HUES48 (cell line): ENCODE results near the gene PRKCE.
"Not testable (repeated sequence)": the region's sequence is repeated elsewhere in the genome, so short reads cannot be mapped to it uniquely, and the experiment has no call there.

Experiments
- H3K27ac ChIP-seq: one replicate; pipeline ENCODE4 v1.7.0; 2013; ENCODE audit warnings: low read depth, low read length, inconsistent platforms
- H3K27me3 ChIP-seq: 2 replicates; pipeline ENCODE4 v1.6.1; 2013; ENCODE audit warnings: mild to moderate bottlenecking, low read length; ENCODE audit not compliant: control insufficient read depth, insufficient read depth
- H3K36me3 ChIP-seq: 2 replicates; pipeline ENCODE4 v1.6.1; 2013; ENCODE audit warnings: low read length; ENCODE audit not compliant: control insufficient read depth, insufficient read depth
- H3K4me1 ChIP-seq: 2 replicates; pipeline ENCODE4 v1.6.1; 2013; ENCODE audit warnings: mild to moderate bottlenecking, low read length; ENCODE audit not compliant: control insufficient read depth, insufficient read depth
- H3K4me3 ChIP-seq: 2 replicates; pipeline ENCODE4 v1.5.1; 2013; ENCODE audit warnings: mild to moderate bottlenecking, low read depth, low read length
- H3K9ac ChIP-seq: 2 replicates; pipeline ENCODE4 v1.6.1; 2013; ENCODE audit warnings: mild to moderate bottlenecking, low read depth, low read length, moderate library complexity
- H3K9me3 ChIP-seq: 2 replicates; pipeline ENCODE4 v1.6.1; 2013; ENCODE audit warnings: low read length; ENCODE audit not compliant: control insufficient read depth, insufficient read depth

The PRKCE gene

GRCh38 chr2:45882707-45883602 is 231.5 kb downstream of the PRKCE start:
- no peak overlapping the region for H3K9ac ChIP-seq
- no peaks in the 10 kb centered on the region for H3K36me3 ChIP-seq
- no peaks in the 10 kb centered on the region for H3K27me3 ChIP-seq
- no peaks in the 10 kb centered on the region; the same call in 1 of the 2 replicates for H3K9me3 ChIP-seq
- no peak overlapping the region for H3K27ac ChIP-seq
- H3K4me1 ChIP-seq = peaks cover under 1% of the 10 kb centered on the region; the same call in 1 of the 2 replicates
- H3K4me3 ChIP-seq = no peak overlapping the region

DNA sequence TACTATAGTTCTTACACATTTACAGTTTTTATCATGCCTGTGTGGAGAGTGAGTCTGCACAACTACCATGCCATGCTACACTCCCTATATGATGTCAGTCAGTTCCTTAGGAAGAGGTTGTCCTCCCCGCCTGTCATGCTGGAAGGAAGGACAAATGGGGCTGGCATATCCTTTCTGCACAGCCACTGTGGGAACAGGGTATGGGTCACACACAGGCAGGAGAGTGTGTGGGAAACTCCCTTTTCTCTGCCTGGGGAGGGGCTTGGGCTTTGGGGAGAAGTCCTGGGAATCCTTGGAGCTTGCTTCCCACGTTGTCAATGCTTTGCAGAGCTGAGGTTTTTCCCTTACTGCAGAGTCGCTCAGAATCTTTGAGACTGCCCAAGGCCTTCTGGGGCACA is 232.1 kb downstream of the PRKCE start:
- Histone ChIP-seq H3K4me3 (no peak overlapping the region), H3K9ac (no peak overlapping the region), H3K27ac (no peak overlapping the region), H3K4me1 (peaks cover 4% of the 10 kb centered on the region; the same call in 1 of the 2 replicates), H3K36me3 (no peaks in the 10 kb centered on the region), H3K9me3 (no peaks in the 10 kb centered on the region), H3K27me3 (no peaks in the 10 kb centered on the region)

GRCh38 chr2:45884126-45884525 is 232.7 kb downstream of the PRKCE start:
- H3K9me3 ChIP-seq = no peaks in the 10 kb centered on the region
- H3K9ac ChIP-seq = no peak overlapping the region
- H3K4me3 ChIP-seq = no peak overlapping the region
- H3K36me3 ChIP-seq = no peaks in the 10 kb centered on the region
- H3K27ac ChIP-seq = no peak overlapping the region
- no peaks in the 10 kb centered on the region for H3K27me3 ChIP-seq
- H3K4me1 ChIP-seq = peaks cover 4% of the 10 kb centered on the region; the same call in 1 of the 2 replicates

DNA sequence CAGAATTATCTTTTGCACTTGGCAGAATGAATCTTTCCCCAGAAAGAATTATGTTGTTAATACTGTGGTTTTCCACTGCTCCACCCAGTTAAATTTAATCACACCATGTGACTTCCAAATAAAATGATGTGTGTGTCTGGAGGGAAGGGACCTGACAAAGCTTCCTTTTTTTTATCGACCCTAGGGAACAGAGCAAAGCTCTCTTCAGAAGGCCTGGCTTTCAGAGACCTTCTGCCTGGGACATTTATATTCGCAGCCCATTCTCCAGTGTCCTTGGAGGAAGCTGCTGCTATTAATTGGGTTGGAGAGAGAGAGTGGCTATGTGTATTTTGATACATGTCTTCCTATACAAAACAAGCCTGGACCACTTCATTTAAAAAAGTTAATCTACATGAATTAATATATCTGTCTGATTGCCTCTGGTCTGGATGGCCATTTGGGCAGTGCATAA is 233.7 kb downstream of the PRKCE start:
- Histone ChIP-seq H3K9ac (no peak overlapping the region), H3K4me1 (peaks cover 4% of the 10 kb centered on the region; the same call in 1 of the 2 replicates)

DNA sequence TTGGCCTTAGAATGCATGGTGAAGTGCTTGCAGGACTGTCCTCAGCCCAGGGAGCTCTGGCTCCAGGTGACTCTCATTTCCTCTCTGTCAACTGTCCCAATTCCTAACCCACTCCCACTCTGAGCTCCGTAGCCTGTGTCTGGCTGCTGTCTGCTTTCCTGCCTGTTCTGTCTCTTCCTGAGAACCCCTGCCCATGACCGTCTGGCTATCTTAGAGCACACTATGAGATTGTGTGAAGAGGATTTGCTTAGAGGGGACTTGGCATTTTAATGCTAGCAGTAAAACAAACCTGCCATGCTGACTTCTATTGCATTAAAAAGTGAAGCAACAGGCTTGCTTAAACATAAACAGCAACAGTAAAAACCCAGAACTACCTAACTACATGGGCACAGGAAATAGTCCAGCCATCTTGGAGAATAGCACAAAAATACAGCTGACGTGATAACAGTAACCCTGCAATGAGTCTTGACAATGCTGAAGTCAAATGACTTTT is 234.7 kb downstream of the PRKCE start:
- Histone ChIP-seq H3K9ac (no peak overlapping the region), H3K27me3 (no peaks in the 10 kb centered on the region), H3K27ac (no peak overlapping the region), H3K4me1 (peaks cover 4% of the 10 kb centered on the region; the same call in 1 of the 2 replicates), H3K9me3 (no peaks in the 10 kb centered on the region), H3K4me3 (no peak overlapping the region), H3K36me3 (no peaks in the 10 kb centered on the region)

More for the DNA sequence above, 233.7 kb downstream of the PRKCE start:
- H3K4me3 ChIP-seq = no peak overlapping the region
- no peaks in the 10 kb centered on the region for H3K9me3 ChIP-seq
- no peaks in the 10 kb centered on the region for H3K27me3 ChIP-seq
- no peaks in the 10 kb centered on the region for H3K36me3 ChIP-seq
- H3K27ac ChIP-seq = no peak overlapping the region

DNA sequence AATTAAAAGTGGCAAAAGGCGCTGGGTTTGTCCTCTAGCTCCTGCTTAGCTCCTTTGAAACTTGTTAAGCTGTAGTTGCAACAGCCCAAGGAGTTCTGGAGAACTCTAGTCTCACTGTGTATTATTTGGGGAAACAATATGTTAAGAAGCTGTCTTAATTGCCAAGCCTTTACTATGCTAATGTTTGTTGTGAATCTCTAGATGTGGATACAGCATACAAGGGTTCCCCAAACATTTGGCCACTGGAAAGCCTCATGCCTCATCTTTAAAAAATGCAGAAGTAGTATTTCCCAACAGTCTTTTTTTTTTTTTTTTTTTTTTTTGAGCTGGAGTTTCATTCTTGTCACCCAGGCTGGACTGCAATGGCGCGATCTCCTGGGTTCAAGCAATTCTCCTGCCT is 236.7 kb downstream of the PRKCE start:
- Histone ChIP-seq H3K9ac (no peak overlapping the region), H3K36me3 (no peaks in the 10 kb centered on the region), H3K4me3 (no peak overlapping the region), H3K27me3 (no peaks in the 10 kb centered on the region), H3K27ac (no peak overlapping the region), H3K4me1 (peaks cover 4% of the 10 kb centered on the region; the same call in 1 of the 2 replicates), H3K9me3 (no peaks in the 10 kb centered on the region)

DNA sequence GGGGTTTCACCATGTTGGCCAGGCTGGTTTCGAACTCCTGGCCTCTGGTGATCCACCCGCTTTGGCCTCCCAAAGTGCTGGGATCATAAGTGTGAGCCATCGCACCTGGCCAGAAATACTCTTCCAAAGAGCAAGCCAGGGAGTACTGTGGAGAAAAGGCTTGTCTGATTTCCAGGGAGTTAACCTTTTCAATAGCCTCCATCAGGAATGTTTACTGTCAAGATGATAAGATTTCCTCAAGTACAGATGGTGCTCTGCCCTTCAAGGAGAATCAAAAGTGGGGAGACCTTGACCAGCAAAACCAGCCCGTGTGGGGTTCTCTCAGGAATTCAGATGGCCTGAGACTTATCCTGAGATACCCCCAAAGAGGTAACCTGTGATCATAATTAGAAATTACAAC is 237.2 kb downstream of the PRKCE start:
- H3K4me1 ChIP-seq = peaks cover 4% of the 10 kb centered on the region; the same call in 1 of the 2 replicates
- no peak overlapping the region for H3K27ac ChIP-seq
- no peaks in the 10 kb centered on the region for H3K9me3 ChIP-seq
- H3K36me3 ChIP-seq = no peaks in the 10 kb centered on the region
- H3K4me3 ChIP-seq = no peak overlapping the region
- H3K27me3 ChIP-seq = no peaks in the 10 kb centered on the region
- no peak overlapping the region for H3K9ac ChIP-seq

DNA sequence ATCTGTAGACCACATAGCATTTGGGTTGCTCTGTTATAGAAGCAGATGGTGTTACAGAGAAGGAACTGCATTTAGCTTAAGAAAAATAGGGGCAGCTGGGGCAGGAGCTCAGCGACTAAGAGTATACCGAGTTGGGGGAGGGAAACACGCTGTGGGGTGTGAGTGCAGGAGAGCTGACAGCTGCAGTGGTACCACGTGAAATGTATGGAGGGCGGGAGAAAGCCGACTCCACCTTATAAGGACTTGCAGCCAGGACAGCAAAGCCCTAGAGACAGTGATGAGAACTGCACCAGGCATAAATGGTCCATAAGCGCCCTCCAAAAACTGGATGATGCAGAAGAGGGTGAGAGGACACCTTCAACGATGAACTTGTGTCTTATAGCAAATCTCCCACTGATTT is 237.6 kb downstream of the PRKCE start:
- Histone ChIP-seq H3K4me3 (no peak overlapping the region), H3K27me3 (no peaks in the 10 kb centered on the region), H3K36me3 (no peaks in the 10 kb centered on the region), H3K4me1 (peaks cover 4% of the 10 kb centered on the region; the same call in 1 of the 2 replicates), H3K27ac (no peak overlapping the region), H3K9me3 (no peaks in the 10 kb centered on the region), H3K9ac (no peak overlapping the region)

DNA sequence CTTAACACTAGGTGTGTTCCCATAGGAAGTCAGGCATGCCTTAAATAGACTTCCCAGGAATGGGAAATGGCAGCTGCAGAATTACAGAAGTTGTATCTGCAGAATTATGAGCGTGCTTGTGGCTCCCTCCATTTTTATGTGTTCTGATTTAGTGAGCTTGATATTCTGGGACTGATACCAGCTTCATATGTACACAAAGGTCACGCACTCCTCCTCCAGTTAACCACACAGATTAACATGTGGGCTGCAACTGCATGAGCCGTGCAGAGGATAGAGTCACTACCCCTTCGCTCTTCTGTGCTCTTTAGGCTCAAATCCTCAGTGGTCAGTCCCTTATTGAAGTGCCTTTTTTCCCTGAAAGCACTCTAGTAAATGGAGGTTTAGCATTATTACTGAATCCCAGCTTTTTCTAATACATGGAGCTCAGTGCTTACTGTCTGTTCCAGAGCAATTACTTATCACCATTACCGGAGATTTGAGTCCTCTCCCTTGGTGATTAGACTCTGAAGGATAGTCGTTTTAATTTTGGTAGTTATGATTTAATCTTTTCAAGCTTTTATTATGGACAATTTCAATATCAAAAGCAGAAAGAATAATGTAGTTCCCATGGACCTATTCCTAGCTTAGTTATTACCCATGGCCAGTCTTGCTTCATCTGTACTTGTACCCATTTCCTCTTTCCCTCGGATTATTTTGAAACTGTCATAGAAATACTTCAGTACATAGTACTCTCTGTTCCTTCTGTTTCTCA is 238.3 kb downstream of the PRKCE start:
- no peaks in the 10 kb centered on the region for H3K36me3 ChIP-seq
- no peaks in the 10 kb centered on the region for H3K27me3 ChIP-seq
- no peak overlapping the region for H3K4me3 ChIP-seq
- H3K27ac ChIP-seq = no peak overlapping the region
- no peaks in the 10 kb centered on the region for H3K9me3 ChIP-seq
- no peak overlapping the region for H3K9ac ChIP-seq
- H3K4me1 ChIP-seq = peaks cover 4% of the 10 kb centered on the region; the same call in 1 of the 2 replicates

GRCh38 chr2:45890371-45890646 is 238.8 kb downstream of the PRKCE start:
- not testable (repeated sequence) for H3K9me3 ChIP-seq, H3K36me3 ChIP-seq, H3K9ac ChIP-seq, H3K27ac ChIP-seq, H3K27me3 ChIP-seq, H3K4me1 ChIP-seq, H3K4me3 ChIP-seq

DNA sequence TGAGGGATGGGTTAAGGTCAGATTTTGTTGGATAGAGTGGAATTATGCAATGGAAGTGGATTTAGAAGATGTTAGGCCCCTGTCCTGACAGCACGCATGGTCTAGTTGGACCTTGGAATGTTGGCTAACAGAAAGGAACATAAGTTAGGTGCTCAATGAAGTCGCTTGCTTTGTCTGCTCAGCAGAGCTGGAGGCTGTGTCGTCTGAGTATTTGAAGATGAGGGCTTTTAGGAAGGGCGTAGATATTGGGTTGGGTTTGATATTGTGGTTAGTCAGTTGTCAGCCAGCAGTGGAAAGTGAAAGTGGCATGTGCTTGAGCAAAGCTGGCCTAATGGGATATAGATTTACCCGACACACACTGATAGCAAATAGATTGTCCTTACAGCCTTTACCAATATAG is 239.3 kb downstream of the PRKCE start:
- H3K4me1 ChIP-seq = peaks cover 4% of the 10 kb centered on the region; the same call in 1 of the 2 replicates
- H3K27me3 ChIP-seq = no peaks in the 10 kb centered on the region
- no peaks in the 10 kb centered on the region for H3K9me3 ChIP-seq
- H3K27ac ChIP-seq = no peak overlapping the region
- H3K36me3 ChIP-seq = no peaks in the 10 kb centered on the region
- no peak overlapping the region for H3K9ac ChIP-seq
- no peak overlapping the region for H3K4me3 ChIP-seq
